ENCODE measurements around the gene DNAJB1.

Gene DNAJB1

DNA sequence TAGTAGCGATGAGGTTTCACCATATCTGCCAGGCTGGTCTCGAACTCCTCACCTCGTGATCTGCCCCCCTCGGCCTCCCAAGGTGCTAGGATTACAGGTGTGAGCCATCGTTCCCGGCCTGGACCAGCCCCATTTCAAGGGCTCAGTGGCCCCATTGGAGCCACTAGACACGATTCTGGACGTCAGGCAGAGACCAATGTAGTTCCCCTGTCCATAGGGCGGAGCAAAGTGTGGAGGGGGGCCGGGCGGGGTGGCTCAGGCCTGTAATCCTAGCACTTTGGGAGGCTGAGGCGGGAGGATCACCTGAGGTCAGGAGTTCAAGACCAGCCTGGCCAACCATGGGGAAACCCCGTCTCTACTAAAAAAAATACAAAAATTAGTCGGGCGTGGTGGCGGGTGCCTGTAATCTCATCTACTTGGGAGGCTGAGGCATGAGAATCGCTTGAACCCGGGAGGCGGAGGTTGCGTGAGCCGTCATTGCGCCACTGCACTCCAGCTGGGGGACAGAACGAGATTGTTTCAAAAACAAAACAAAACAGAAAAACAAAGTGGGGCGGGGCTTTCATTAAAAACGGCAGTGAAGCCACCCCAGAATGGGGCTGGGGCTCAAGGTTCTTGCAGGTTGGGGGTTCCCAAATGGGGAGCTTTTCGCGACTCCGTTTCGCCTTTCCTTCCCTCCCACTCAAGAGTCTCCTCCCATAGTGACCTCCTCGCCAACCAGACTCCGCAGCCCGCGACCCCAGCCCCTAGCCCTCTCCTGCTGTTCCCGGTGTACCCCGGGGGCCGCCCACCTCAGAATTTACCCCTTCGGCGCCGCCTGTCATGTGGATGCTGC, 10.4 kb upstream of the DNAJB1 start:
- H3K36me3 ChIP-seq (ENCODE audit: control insufficient read depth, insufficient read depth, low read length), result no peaks in the 10 kb centered on the region
- H3K4me1 ChIP-seq (ENCODE audit: control insufficient read depth, insufficient read depth, low read length), result no peaks in the 10 kb centered on the region
- no peak overlapping the region for H3K9ac ChIP-seq (ENCODE audit: low read length)
- H3K4me3 ChIP-seq (ENCODE audit: low read length), result peak overlapping the region; percentile 64
- H3K27ac ChIP-seq (ENCODE audit: low read depth, low read length), result no peak overlapping the region
- no peaks in the 10 kb centered on the region for H3K27me3 ChIP-seq (ENCODE audit: control insufficient read depth, insufficient read depth, low read length)

DNA sequence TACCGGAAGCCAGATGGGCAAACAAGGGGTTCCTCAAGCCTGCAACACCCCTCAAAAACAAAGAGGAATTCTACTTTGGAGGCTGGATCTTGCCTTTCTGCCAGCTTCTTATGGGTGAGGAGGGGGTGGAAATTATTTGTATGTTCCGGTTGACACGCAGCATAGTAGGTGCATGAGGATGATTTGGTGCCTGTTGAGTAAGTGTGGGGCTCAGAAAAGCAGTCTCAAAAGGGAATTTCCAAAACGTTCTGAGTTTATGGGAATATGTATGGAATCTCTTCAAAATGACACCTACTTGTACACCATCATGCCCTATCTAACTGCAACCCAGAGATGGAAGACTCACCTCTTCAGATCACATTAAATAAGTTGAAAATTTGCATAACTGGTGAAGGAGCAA, 8.2 kb upstream of the DNAJB1 start:
- Histone ChIP-seq H3K27ac (ENCODE audit: low read depth, low read length) (no peak overlapping the region), H3K4me3 (ENCODE audit: low read length) (no peak overlapping the region), H3K36me3 (ENCODE audit: control insufficient read depth, insufficient read depth, low read length) (no peaks in the 10 kb centered on the region), H3K27me3 (ENCODE audit: control insufficient read depth, insufficient read depth, low read length) (no peaks in the 10 kb centered on the region), H3K9ac (ENCODE audit: low read length) (no peak overlapping the region), H3K4me1 (ENCODE audit: control insufficient read depth, insufficient read depth, low read length) (no peaks in the 10 kb centered on the region)

DNA sequence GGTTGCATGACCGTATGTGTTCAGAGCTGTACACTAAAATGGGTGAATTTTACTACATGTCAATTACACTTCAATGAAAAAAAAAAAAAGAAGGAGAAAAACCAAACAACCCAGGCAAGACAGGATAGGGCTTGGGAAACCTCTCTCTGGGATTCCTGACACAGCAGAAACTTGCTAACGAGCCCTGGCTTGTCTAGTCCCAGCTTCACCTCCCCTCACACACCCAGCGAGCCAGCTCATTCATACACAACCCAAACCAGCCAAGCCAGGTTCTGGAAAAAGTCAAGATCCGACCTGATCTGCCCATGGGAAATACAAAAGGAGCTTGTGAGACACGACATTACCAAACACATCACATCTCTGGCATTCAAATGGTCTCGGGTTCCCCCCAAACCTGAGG, 7.5 kb upstream of the DNAJB1 start:
- no peak overlapping the region for H3K4me3 ChIP-seq (ENCODE audit: low read length)
- H3K4me1 ChIP-seq (ENCODE audit: control insufficient read depth, insufficient read depth, low read length), result no peaks in the 10 kb centered on the region
- no peaks in the 10 kb centered on the region for H3K27me3 ChIP-seq (ENCODE audit: control insufficient read depth, insufficient read depth, low read length)
- no peaks in the 10 kb centered on the region for H3K36me3 ChIP-seq (ENCODE audit: control insufficient read depth, insufficient read depth, low read length)
- H3K9ac ChIP-seq (ENCODE audit: low read length), result no peak overlapping the region
- H3K27ac ChIP-seq (ENCODE audit: low read depth, low read length), result no peak overlapping the region

DNA sequence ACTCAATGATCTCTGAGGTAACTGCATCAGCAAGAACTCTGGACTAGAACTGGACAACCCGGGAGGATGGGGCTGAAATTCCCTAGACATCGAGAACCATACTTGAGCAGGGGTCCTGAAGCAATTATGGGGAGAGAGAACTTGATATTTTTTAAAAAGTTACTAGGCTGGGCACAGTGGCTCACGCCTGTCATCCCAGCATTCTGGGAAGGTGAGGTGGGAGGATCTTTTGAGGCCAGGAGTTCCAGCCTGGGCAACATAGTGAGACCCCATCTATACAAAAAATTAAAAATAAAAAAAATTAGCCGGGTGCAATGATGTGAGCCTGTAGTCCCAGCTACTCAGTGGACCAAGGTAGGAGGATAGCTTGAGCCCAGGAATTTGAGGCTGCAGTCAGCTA, 2.3 kb upstream of the DNAJB1 start:
- no peak overlapping the region for H3K27ac ChIP-seq (ENCODE audit: low read depth, low read length)
- H3K36me3 ChIP-seq (ENCODE audit: control insufficient read depth, insufficient read depth, low read length), result peaks cover 6% of the 10 kb centered on the region
- H3K4me1 ChIP-seq (ENCODE audit: control insufficient read depth, insufficient read depth, low read length), result peaks cover 1% of the 10 kb centered on the region
- no peak overlapping the region for H3K9ac ChIP-seq (ENCODE audit: low read length)
- no peak overlapping the region for H3K4me3 ChIP-seq (ENCODE audit: low read length)
- H3K27me3 ChIP-seq (ENCODE audit: control insufficient read depth, insufficient read depth, low read length), result no peaks in the 10 kb centered on the region

DNA sequence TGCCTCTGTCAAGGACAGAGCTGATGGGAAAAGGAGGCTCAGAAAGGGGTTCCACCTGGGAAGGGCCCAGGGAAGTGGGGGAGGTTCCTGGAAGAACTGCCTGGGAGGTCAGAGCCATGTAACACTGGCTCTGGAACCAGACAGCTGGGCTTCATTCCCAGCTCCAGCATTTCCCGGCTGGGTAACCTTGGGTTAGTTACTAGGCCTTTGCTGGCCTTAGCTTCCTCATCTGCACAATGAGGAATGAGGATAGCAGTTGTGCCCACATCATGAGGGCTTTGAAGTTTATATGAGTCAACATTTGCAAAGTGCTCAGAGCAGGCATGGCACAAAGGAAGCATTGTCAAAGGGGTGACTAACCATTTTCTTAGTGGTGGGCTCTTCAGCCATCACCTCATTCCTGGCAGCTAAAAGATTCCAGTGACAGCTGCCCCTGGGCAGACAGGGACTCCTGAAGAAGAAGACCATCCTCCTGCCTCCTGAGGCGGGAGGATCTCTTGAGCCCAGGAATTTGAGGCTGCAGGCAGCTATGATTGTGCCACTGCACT, 1.7 kb upstream of the DNAJB1 start:
- Histone ChIP-seq H3K4me3 (ENCODE audit: low read length) (no peak overlapping the region), H3K27ac (ENCODE audit: low read depth, low read length) (no peak overlapping the region), H3K27me3 (ENCODE audit: control insufficient read depth, insufficient read depth, low read length) (no peaks in the 10 kb centered on the region), H3K36me3 (ENCODE audit: control insufficient read depth, insufficient read depth, low read length) (peaks cover 11% of the 10 kb centered on the region), H3K4me1 (ENCODE audit: control insufficient read depth, insufficient read depth, low read length) (peaks cover 3% of the 10 kb centered on the region), H3K9ac (ENCODE audit: low read length) (no peak overlapping the region)

DNA sequence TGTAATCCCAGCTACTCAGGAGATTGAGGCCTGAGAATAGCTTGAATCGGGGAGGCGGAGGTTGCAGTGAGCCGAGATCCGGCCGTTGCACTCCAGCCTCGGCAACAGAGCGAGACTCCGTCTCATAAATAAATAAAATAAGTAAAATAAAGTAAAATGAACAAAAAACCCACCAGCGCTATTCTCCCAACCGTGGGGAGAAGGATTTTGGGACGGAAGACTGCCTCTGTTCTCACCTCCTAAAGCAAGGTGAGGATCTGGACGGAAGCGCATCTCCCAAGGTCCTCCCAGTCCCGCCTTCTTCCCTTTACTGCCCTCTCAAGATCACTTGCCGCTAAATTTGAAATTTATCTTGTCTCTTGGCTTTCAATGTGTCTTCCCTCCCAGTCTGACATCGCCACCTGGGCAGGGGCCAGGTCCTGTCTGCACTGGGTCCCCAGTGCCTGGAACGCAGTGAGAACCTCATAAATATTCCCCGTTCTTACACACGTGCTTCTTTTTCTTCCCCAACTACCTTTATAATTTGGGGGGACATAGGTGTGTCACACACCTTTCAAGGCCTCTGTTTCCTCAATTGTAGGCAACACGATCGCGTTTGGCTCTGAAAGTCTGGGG, 1.2 kb upstream of the DNAJB1 start:
- Histone ChIP-seq H3K4me3 (ENCODE audit: low read length) (no peak overlapping the region), H3K4me1 (ENCODE audit: control insufficient read depth, insufficient read depth, low read length) (peaks cover 3% of the 10 kb centered on the region), H3K27me3 (ENCODE audit: control insufficient read depth, insufficient read depth, low read length) (no peaks in the 10 kb centered on the region), H3K27ac (ENCODE audit: low read depth, low read length) (peak overlapping the region; percentile 87), H3K36me3 (ENCODE audit: control insufficient read depth, insufficient read depth, low read length) (peaks cover 15% of the 10 kb centered on the region), H3K9ac (ENCODE audit: low read length) (no peak overlapping the region)

DNA sequence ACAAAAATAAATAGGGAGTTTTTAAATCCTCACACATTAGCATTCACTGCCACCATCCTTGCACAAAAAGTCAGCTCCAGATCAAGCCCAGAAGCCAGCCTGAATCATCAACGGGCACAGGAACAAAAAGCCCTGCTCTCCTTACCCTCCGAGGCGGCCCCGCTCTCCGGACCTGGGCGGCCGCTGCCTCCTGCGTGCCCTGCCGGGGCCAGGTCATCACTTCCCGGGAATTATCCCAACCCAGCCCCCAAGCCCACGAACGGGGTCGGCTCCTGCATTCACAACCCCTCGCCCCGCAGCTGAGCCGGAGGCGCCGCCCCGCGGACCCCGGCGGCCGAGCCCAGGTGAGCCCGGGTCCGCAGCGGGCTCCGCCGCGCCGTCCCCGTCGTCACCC, 754 bp downstream of the DNAJB1 start:
- no peaks in the 10 kb centered on the region for H3K27me3 ChIP-seq (ENCODE audit: control insufficient read depth, insufficient read depth, low read length)
- H3K9ac ChIP-seq (ENCODE audit: low read length), result peak overlapping the region; percentile 71
- H3K4me1 ChIP-seq (ENCODE audit: control insufficient read depth, insufficient read depth, low read length), result peaks cover 3% of the 10 kb centered on the region
- H3K27ac ChIP-seq (ENCODE audit: low read depth, low read length), result peak overlapping the region; percentile 92
- peak overlapping the region; percentile 79 for H3K4me3 ChIP-seq (ENCODE audit: low read length)
- peaks cover 17% of the 10 kb centered on the region for H3K36me3 ChIP-seq (ENCODE audit: control insufficient read depth, insufficient read depth, low read length)

DNA sequence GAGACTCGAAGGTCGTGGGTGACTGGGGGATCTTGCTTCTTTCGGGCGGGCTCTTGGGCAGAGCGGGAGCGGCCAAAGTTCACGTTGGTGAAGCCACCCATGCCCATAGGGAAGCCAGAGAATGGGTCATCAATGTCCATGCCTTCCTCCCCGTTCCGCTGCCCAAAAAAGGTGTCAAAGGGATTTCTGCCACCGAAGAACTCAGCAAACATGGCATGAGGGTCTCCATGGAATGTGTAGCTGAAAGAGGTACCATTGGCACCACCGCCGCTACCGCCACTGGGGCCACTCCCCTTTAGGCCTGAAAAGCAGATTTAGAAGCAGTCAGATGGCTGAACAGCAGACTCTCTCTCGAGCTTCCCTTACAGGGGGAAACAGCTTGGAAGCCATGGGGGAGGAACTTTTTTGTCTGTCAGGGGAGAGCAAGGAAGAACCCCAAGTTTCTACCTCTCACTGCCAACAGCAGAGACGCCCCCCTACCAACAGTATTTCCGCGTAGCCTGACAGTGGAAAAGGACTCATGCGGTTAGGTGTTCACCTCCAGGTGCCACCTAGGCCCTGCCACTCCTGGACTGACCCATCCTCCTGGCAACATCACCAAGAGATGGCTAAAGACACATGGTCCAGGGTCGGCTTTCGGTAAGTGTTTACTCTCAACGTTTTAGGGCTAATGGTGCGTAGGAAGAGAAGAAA, 1.3 kb downstream of the DNAJB1 start:
- peaks cover 3% of the 10 kb centered on the region for H3K4me1 ChIP-seq (ENCODE audit: control insufficient read depth, insufficient read depth, low read length)
- H3K27ac ChIP-seq (ENCODE audit: low read depth, low read length), result peak overlapping the region; percentile 92
- H3K27me3 ChIP-seq (ENCODE audit: control insufficient read depth, insufficient read depth, low read length), result no peaks in the 10 kb centered on the region
- H3K4me3 ChIP-seq (ENCODE audit: low read length), result peak overlapping the region; percentile 79
- peak overlapping the region; percentile 71 for H3K9ac ChIP-seq (ENCODE audit: low read length)
- peaks cover 17% of the 10 kb centered on the region for H3K36me3 ChIP-seq (ENCODE audit: control insufficient read depth, insufficient read depth, low read length)

DNA sequence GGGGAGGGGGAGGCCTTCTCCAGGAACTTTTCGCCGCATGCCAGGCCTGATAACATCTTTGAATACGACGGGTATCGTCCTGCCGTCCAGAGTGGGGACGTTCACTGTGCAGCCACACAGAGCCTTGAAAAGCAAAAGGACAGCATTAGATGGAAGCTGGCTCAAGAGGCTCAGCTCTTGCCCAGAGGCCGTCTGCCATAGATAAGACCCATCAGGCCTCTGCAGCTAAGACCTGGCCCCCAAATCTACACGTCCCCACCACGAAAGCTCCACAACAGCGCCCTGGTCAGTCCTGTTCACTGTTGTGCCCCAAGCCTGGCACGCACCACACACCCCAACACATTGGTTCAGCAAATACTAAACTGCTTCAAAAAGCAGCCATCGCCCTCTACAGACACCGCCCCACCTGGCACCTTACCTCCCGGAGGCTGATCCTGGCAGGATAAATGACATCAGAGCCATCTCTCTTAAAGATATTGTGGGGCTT, 2.1 kb downstream of the DNAJB1 start:
- Histone ChIP-seq H3K4me1 (ENCODE audit: control insufficient read depth, insufficient read depth, low read length) (peaks cover 3% of the 10 kb centered on the region), H3K4me3 (ENCODE audit: low read length) (peak overlapping the region; percentile 79), H3K9ac (ENCODE audit: low read length) (no peak overlapping the region), H3K27ac (ENCODE audit: low read depth, low read length) (no peak overlapping the region), H3K27me3 (ENCODE audit: control insufficient read depth, insufficient read depth, low read length) (no peaks in the 10 kb centered on the region), H3K36me3 (ENCODE audit: control insufficient read depth, insufficient read depth, low read length) (peaks cover 17% of the 10 kb centered on the region)

DNA sequence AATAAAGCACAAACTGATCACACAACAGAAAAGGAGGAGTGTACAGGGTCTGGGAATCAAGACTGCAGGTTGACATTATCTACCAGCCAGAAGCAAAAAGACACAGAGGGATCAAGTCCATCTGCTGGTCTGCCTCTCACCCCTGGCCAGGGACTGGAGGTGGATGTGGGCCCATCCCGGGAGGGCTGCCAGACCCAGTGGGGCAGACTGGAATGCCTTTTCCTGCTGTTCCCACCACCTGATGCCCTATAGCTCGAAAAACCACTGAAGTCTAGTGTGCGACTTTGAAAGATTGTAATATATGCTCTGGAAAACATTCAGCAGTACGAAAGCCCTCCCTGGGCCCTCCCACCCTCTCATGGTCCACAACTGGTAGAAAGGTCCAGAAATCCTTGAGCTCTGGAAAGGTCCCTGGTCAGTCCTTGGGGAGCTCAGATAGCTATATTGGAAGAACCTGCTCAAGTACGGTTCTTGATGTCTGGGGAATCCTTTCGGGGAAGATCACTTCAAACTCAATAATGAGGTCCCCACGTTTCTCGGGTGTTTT, 2.6 kb downstream of the DNAJB1 start:
- no peak overlapping the region for H3K9ac ChIP-seq (ENCODE audit: low read length)
- H3K27me3 ChIP-seq (ENCODE audit: control insufficient read depth, insufficient read depth, low read length), result no peaks in the 10 kb centered on the region
- H3K4me1 ChIP-seq (ENCODE audit: control insufficient read depth, insufficient read depth, low read length), result peaks cover 3% of the 10 kb centered on the region
- H3K27ac ChIP-seq (ENCODE audit: low read depth, low read length), result no peak overlapping the region
- H3K4me3 ChIP-seq (ENCODE audit: low read length), result peak overlapping the region; percentile 79
- peaks cover 17% of the 10 kb centered on the region for H3K36me3 ChIP-seq (ENCODE audit: control insufficient read depth, insufficient read depth, low read length)

DNA sequence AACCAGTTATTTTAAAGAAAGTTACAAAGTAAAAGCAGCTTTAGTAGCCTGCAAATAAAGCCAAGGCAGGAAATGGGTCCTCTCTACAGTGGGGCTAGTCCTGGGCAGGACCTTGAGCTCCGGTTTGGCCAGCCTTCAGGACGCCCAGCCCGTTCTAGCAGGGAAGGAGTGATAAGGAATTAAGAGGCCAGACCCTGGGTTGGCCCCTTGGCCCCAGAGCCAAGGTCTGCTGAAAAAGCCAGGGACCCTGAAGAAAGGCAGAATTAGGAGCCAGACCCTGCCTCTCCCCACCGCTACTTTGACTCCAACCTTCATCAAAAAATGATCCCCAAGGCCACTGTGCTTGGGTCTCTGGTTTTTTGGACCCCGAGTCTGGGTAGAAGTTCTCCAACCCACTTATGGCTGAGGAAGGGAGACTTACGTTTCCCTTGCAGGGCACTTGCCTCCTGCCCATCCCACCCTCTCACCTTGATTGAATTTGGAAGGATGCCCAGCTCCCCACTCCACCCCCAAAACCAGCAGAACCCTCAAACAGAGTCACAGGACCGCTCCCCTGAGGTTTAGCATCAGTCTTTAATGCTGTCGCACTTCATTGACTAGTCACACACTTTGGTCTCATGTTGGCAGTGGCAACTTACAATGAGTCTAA, 3.9 kb downstream of the DNAJB1 start:
- Histone ChIP-seq H3K4me3 (ENCODE audit: low read length) (no peak overlapping the region), H3K9ac (ENCODE audit: low read length) (no peak overlapping the region), H3K36me3 (ENCODE audit: control insufficient read depth, insufficient read depth, low read length) (peaks cover 17% of the 10 kb centered on the region), H3K27me3 (ENCODE audit: control insufficient read depth, insufficient read depth, low read length) (no peaks in the 10 kb centered on the region), H3K27ac (ENCODE audit: low read depth, low read length) (no peak overlapping the region), H3K4me1 (ENCODE audit: control insufficient read depth, insufficient read depth, low read length) (peaks cover 3% of the 10 kb centered on the region)

All from rectal smooth muscle tissue (tissue), 1 donor.